OCI-LY1 (cell line): Measurements from ENCODE around the gene FRAS1.

Source experiments
- H2AFZ ChIP-seq: fragments of 200-600 bp; sonication (generic), shearing (Covaris generic); 2 replicates; pipeline ENCODE4 v1.6.0; 2014; ENCODE audit warnings: antibody characterized with exemption, mild to moderate bottlenecking, low read length
- H3F3A ChIP-seq: fragments of 200-600 bp; sonication (generic), shearing (Covaris generic); 2 replicates; pipeline ENCODE4 v1.6.0; 2014; ENCODE audit warnings: mild to moderate bottlenecking, antibody characterized with exemption, low read length, moderate library complexity; ENCODE audit not compliant: insufficient read depth
- H3K27ac ChIP-seq: fragments of 200-600 bp; sonication (generic); 2 replicates; pipeline ENCODE4 v1.5.1; 2014; ENCODE audit warnings: low read length, mixed run types, mild to moderate bottlenecking, low read depth; ENCODE audit not compliant: poor library complexity, severe bottlenecking
- H3K27me3 ChIP-seq: fragments of 200-600 bp; sonication (generic); 2 replicates; pipeline ENCODE4 v1.6.0; 2014; ENCODE audit warnings: antibody characterized with exemption, mild to moderate bottlenecking, low read length, moderate library complexity; ENCODE audit not compliant: insufficient read depth
- H3K36me3 ChIP-seq: fragments of 200-600 bp; sonication (generic); 2 replicates; pipeline ENCODE4 v1.6.1; 2014; ENCODE audit warnings: mild to moderate bottlenecking, antibody characterized with exemption, low read length, moderate library complexity, mixed read lengths; ENCODE audit not compliant: insufficient read depth
- H3K4me1 ChIP-seq: fragments of 200-600 bp; sonication (generic); 2 replicates; pipeline ENCODE4 v1.5.1; 2014; ENCODE audit warnings: mild to moderate bottlenecking, low read length, moderate library complexity; ENCODE audit not compliant: insufficient read depth, severe bottlenecking
- H3K4me2 ChIP-seq: fragments of 200-600 bp; sonication (generic), shearing (Covaris generic); 2 replicates; pipeline ENCODE4 v1.6.1; 2014; ENCODE audit warnings: low read length
- H3K4me3 ChIP-seq: fragments of 200-600 bp; sonication (generic); 2 replicates; pipeline ENCODE4 v1.5.1; 2014; ENCODE audit warnings: low read length, low read depth, mild to moderate bottlenecking, mixed read lengths; ENCODE audit not compliant: poor library complexity, severe bottlenecking
- H3K79me2 ChIP-seq: fragments of 200-600 bp; shearing (Covaris generic); 2 replicates; pipeline ENCODE4 v1.6.1; 2016; ENCODE audit warnings: mixed run types, low read length, mixed read lengths; ENCODE audit not compliant: insufficient read depth
- H3K9ac ChIP-seq: fragments of 200-600 bp; sonication (generic), shearing (Covaris generic); 2 replicates; pipeline ENCODE4 v1.6.1; 2014; ENCODE audit warnings: mild to moderate bottlenecking, low read length, mixed read lengths
- H3K9me2 ChIP-seq: fragments of 200-600 bp; sonication (generic), shearing (Covaris generic); 2 replicates; pipeline ENCODE4 v1.6.1; 2014; ENCODE audit warnings: low read depth, mild to moderate bottlenecking, low read length, mixed read lengths
- H3K9me3 ChIP-seq: fragments of 200-600 bp; shearing (Covaris generic); 2 replicates; pipeline ENCODE4 v1.6.1; 2014; ENCODE audit warnings: low read length, mixed read lengths
- H4K20me1 ChIP-seq: fragments of 200-600 bp; sonication (generic), shearing (Covaris generic); 2 replicates; pipeline ENCODE4 v1.6.0; 2016; ENCODE audit warnings: mild to moderate bottlenecking, low read length; ENCODE audit not compliant: insufficient read depth
- EZH2 ChIP-seq: fragments of 200-600 bp; sonication (generic), shearing (Covaris generic); IDR thresholded peaks from 2 replicates; pipeline ENCODE4 v1.8.0; 2017; ENCODE audit warnings: borderline replicate concordance, mixed run types, mild to moderate bottlenecking, antibody characterized with exemption, low read length, moderate library complexity, mixed read lengths
- TF ChIP-seq, protein P1 (sequence below): fragments of 200-600 bp; sonication (generic), shearing (Covaris generic); IDR thresholded peaks from 2 replicates; pipeline ENCODE4 v1.5.1; 2017; ENCODE audit warnings: mild to moderate bottlenecking, antibody characterized with exemption, low read length, moderate library complexity, mixed read lengths

Gene FRAS1

DNA sequence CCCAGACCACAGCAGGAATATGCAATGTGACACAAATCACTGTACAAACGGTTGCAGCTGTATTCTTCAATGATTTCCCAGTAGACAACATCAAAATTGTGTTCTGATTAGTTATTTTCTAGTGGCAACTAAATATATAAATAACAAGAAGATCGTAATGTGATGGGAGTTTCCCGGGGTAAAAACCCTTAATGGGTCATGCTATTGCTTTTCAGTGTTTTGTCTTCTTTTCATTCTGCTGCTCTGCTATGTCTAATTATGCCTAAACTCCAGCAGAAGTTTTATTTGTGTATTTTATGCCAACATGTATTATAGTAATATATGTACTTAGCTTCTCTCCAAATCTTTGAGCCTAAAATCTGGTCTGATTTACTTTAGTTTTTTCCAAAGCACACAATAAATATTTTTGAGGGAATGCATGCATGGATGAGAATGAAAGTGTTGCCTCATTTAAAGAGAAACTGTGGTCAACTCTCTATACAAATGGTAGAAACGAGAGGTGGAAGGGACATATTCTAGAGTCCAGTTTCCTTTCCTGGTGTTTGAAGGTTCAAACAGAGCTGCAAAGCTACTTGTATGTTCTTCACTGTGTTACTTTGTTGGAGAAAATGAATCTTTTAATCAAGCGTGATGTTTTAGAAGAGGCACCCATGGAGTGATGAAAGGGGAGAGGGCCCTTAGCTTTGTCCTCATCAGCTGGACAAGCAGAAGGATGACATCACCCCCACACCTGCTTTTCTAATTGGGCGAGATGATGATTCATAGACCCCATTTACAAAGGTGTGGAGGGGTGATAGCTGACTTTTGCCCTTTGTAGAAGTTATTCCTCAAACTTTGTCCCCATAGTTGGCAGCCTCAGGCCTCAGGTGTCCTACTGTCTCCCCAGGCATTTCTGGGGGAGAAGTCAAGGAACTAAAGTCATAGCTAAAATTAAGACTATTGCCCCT is 129.7 kb downstream of the FRAS1 start:
- H3K36me3 ChIP-seq = no peaks in the 10 kb centered on the region
- no peak overlapping the region for H3K4me2 ChIP-seq
- no peaks in the 10 kb centered on the region for H3K9me3 ChIP-seq
- no peaks in the 10 kb centered on the region for H3F3A ChIP-seq
- H3K79me2 ChIP-seq = no peaks in the 10 kb centered on the region
- H4K20me1 ChIP-seq = no peaks in the 10 kb centered on the region
- H3K27me3 ChIP-seq = peaks cover 3% of the 10 kb centered on the region; the same call in 1 of the 2 replicates
- no peak overlapping the region for H3K9ac ChIP-seq
- no peak overlapping the region for H2AFZ ChIP-seq
- no peak overlapping the region for H3K27ac ChIP-seq
- H3K4me3 ChIP-seq = no peak overlapping the region
- H3K4me1 ChIP-seq = no peaks in the 10 kb centered on the region
- no peaks in the 10 kb centered on the region for H3K9me2 ChIP-seq
- TF ChIP-seq, protein P1, sequence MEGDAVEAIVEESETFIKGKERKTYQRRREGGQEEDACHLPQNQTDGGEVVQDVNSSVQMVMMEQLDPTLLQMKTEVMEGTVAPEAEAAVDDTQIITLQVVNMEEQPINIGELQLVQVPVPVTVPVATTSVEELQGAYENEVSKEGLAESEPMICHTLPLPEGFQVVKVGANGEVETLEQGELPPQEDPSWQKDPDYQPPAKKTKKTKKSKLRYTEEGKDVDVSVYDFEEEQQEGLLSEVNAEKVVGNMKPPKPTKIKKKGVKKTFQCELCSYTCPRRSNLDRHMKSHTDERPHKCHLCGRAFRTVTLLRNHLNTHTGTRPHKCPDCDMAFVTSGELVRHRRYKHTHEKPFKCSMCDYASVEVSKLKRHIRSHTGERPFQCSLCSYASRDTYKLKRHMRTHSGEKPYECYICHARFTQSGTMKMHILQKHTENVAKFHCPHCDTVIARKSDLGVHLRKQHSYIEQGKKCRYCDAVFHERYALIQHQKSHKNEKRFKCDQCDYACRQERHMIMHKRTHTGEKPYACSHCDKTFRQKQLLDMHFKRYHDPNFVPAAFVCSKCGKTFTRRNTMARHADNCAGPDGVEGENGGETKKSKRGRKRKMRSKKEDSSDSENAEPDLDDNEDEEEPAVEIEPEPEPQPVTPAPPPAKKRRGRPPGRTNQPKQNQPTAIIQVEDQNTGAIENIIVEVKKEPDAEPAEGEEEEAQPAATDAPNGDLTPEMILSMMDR = no peak
- TF ChIP-seq EZH2 = no peak

DNA sequence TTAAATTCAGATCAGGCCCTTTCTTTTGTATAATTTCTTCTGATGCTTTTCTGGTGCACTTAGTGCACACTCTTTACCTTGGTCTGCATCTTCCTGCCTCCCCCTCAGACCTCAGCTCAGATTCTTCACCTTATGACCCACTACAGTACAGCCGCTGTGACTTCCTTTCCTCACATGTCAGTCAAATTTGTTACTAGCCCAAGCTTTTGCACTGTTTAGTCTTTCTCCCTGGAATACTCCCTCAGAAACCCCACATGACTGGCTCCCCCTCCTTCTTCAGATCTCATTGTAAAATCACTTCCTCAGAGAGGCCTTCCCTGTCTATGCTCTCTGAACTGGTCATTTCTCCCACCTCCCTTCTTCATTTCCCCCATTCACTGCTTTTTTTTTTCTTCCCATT is 132.9 kb downstream of the FRAS1 start:
- Histone ChIP-seq H3K9ac (no peak overlapping the region), H2AFZ (no peak overlapping the region), H3K9me2 (no peaks in the 10 kb centered on the region), H4K20me1 (no peaks in the 10 kb centered on the region), H3K36me3 (no peaks in the 10 kb centered on the region), H3K4me1 (no peaks in the 10 kb centered on the region), H3K4me3 (no peak overlapping the region), H3K27me3 (peaks cover 3% of the 10 kb centered on the region; the same call in 1 of the 2 replicates), H3K79me2 (no peaks in the 10 kb centered on the region), H3K4me2 (no peak overlapping the region), H3F3A (no peaks in the 10 kb centered on the region), H3K27ac (no peak overlapping the region), H3K9me3 (no peaks in the 10 kb centered on the region)
- TF ChIP-seq, protein P1 = no peak
- TF ChIP-seq EZH2 = no peak

DNA sequence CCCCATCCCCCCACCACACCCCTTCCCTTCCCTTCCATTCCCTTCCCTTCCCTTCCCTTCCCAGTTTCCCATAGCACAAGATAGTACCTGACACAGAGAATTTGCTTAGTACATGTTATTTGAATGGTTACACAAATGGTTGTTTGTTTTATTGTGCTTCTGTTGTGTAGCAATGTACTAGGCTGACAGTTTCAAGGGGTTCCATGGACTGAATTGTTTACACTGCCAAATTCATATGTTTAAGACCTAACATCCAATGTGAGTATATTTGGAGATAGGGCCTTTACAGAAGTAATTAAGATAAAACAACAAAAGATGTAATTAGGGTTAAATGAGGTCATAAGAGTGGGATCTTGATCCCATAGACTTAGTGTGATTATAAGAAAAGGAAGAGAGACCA is 133.5 kb downstream of the FRAS1 start:
- Histone ChIP-seq H3K27ac (no peak overlapping the region), H3K9me3 (no peaks in the 10 kb centered on the region), H3K27me3 (peaks cover 3% of the 10 kb centered on the region; the same call in 1 of the 2 replicates), H2AFZ (no peak overlapping the region), H3K9me2 (no peaks in the 10 kb centered on the region), H3K79me2 (no peaks in the 10 kb centered on the region), H3K36me3 (no peaks in the 10 kb centered on the region), H3F3A (no peaks in the 10 kb centered on the region), H3K4me1 (no peaks in the 10 kb centered on the region), H4K20me1 (no peaks in the 10 kb centered on the region), H3K4me3 (no peak overlapping the region), H3K4me2 (no peak overlapping the region), H3K9ac (no peak overlapping the region)
- TF ChIP-seq EZH2 = no peak
- TF ChIP-seq, protein P1 = no peak
